Esophagus muscularis mucosa (tissue), 4 donors: ENCODE data around the gene CDKN2B-AS1. TPM values are rescaled to one million over a fixed set of nuclear protein-coding genes. Genes with fewer than 3 reads are reported as not detected.

Experiments
- DNase-seq: peaks from one replicate; pipeline ENCODE4 v3.0.0-alpha.2; 2017; ENCODE audit errors: extremely low spot score
- H3K27ac ChIP-seq, 4 donors: fragments of 200-600 bp; sonication (generic); replicated peaks in 1 of 4; 1 replicate in 3 of 4; 2 replicates in 1 of 4; pipeline ENCODE4 v1.5.1; 2016 to 2019; ENCODE audit warnings: mild to moderate bottlenecking in 1 of 4
- H3K27me3 ChIP-seq, 4 donors: fragments of 200-600 bp; sonication (generic); one replicate each; pipeline versions ENCODE4 v1.5.1 to v1.6.0; 2016 to 2019
- H3K36me3 ChIP-seq, 4 donors: fragments of 200-600 bp; sonication (generic); one replicate each; pipeline ENCODE4 v1.5.1; 2016 to 2019
- H3K4me1 ChIP-seq, 4 donors: fragments of 200-600 bp; sonication (generic); one replicate each; pipeline ENCODE4 v1.5.1; 2016 to 2019
- H3K4me3 ChIP-seq, 4 donors: fragments of 200-600 bp; sonication (generic); 1 replicate in 2 of 4; 2 replicates in 2 of 4; pipeline ENCODE4 v1.5.1; 2016 to 2019; ENCODE audit warnings: mild to moderate bottlenecking in 4 of 4, moderate library complexity in 1 of 4
- H3K9me3 ChIP-seq, 4 donors: fragments of 200-600 bp; sonication (generic); 1 replicate in 3 of 4; 2 replicates in 1 of 4; pipeline ENCODE4 v1.5.1; 2016 to 2019
- CTCF ChIP-seq, 3 experiments: fragments of 200-600 bp in 2 of 3; fragments of 450-650 bp in 1 of 3; sonication (generic) in 2 of 3; IDR thresholded peaks; one replicate each; pipeline ENCODE4 v1.5.1; 2017 to 2019; ENCODE audit warnings: antibody characterized with exemption in 3 of 3, mild to moderate bottlenecking in 2 of 3, moderate library complexity in 1 of 3
- EP300 ChIP-seq: sonication (generic); formaldehyde crosslinking; IDR thresholded peaks from one replicate; pipeline ENCODE4 v1.6.1; 2017; ENCODE audit warnings: antibody characterized with exemption
- POLR2A ChIP-seq: fragments of 450-650 bp; IDR thresholded peaks from one replicate; pipeline ENCODE4 v1.6.1; 2017; ENCODE audit warnings: antibody characterized with exemption, moderate library complexity, mild to moderate bottlenecking, low read depth
- POLR2AphosphoS5 ChIP-seq, 2 donors: sonication (generic); formaldehyde crosslinking; IDR thresholded peaks; one replicate each; pipeline ENCODE4 v1.6.1; 2017; ENCODE audit warnings: antibody characterized with exemption in 2 of 2
- WGBS: methylation state at CpG from one replicate; pipeline ENCODE4 v1.1.5; 2018; 5-methylcytosine and 5-hydroxymethylcytosine counted together
- intact Hi-C: fragments of 100-400 bp; cut with DNase I; formaldehyde crosslinking; loops from one replicate; pipeline ENCODE4 v1.15.1; 2023
- total RNA-seq, 4 donors: library from RNA; depleted of rRNA; stranded (reverse); fragments of >200 nt; gene quantifications; one replicate each; pipeline versions ENCODE4 v1.1.0 to v1.2.1, GENCODE V29; 2016

CDKN2B-AS1 gene
- total RNA-seq, 4 donors from 2014 or later = 0.52 to 1.3 (median 0.85) TPM

GRCh38 chr9:22060831-22061383 is 66.3 kb downstream of the CDKN2B-AS1 start:
- intact Hi-C loops = no loop called here
- Histone ChIP-seq H3K9me3 (no peaks in the 10 kb centered on the region), H3K27me3 (no peaks in the 10 kb centered on the region), H3K4me1 (peaks cover 0 to 8% (median 0%) of the 10 kb centered on the region in 4 donors), H3K27ac (no peak overlapping the region), H3K4me3 (no peak overlapping the region), H3K36me3 (no peaks in the 10 kb centered on the region)
- TF ChIP-seq EP300 (no peak), POLR2AphosphoS5 (IDR thresholded peaks at IDR 0.05) (peak; percentile 11 to 46)
- WGBS = 85% methylated on average over 4 of the region's 4 CpGs
- DNase-seq = peak; percentile 90

GRCh38 chr9:22064957-22065356 is 70.4 kb downstream of the CDKN2B-AS1 start:
- peak; percentile 55 for DNase-seq
- TF ChIP-seq POLR2AphosphoS5 (IDR thresholded peaks at IDR 0.05) (no peak), EP300 (no peak), POLR2A (no peak), CTCF (IDR thresholded peaks at IDR 0.05) (no peak)
- Histone ChIP-seq H3K4me3 (no peak overlapping the region), H3K27me3 (no peaks in the 10 kb centered on the region), H3K9me3 (no peaks in the 10 kb centered on the region), H3K27ac (no peak overlapping the region), H3K36me3 (no peaks in the 10 kb centered on the region), H3K4me1 (peaks cover 0 to 8% (median 0%) of the 10 kb centered on the region in 4 donors)
- WGBS = 57% methylated on average over 2 of the region's 2 CpGs
- intact Hi-C loops = no loop called here

GRCh38 chr9:22065431-22066200 is 71.0 kb downstream of the CDKN2B-AS1 start:
- TF ChIP-seq POLR2AphosphoS5 (IDR thresholded peaks at IDR 0.05) (no peak), EP300 (no peak), POLR2A (no peak), CTCF (IDR thresholded peaks at IDR 0.05) (no peak)
- peaks cover 0 to 8% (median 0%) of the 10 kb centered on the region in 4 donors for H3K4me1 ChIP-seq
- no peaks in the 10 kb centered on the region for H3K9me3 ChIP-seq
- no peaks in the 10 kb centered on the region for H3K27me3 ChIP-seq
- WGBS = 70% methylated on average over 4 of the region's 4 CpGs
- no peak overlapping the region for H3K27ac ChIP-seq
- intact Hi-C loops = no loop called here
- H3K36me3 ChIP-seq = no peaks in the 10 kb centered on the region
- H3K4me3 ChIP-seq = no peak overlapping the region
- DNase-seq = no peak

GRCh38 chr9:22067196-22067595 is 72.6 kb downstream of the CDKN2B-AS1 start:
- Histone ChIP-seq H3K36me3 (no peaks in the 10 kb centered on the region), H3K4me1 (peaks cover 0 to 8% (median 0%) of the 10 kb centered on the region in 4 donors), H3K4me3 (no peak overlapping the region), H3K9me3 (no peaks in the 10 kb centered on the region), H3K27ac (no peak overlapping the region), H3K27me3 (no peaks in the 10 kb centered on the region)
- WGBS = 68% methylated on average over 4 of the region's 4 CpGs
- intact Hi-C loops = no loop called here
- DNase-seq = no peak
- no peak for TF ChIP-seq POLR2A
- no peak for TF ChIP-seq EP300
- TF ChIP-seq CTCF (IDR thresholded peaks at IDR 0.05) = no peak
- no peak for TF ChIP-seq POLR2AphosphoS5 (IDR thresholded peaks at IDR 0.05)

GRCh38 chr9:22068369-22068768 is 73.8 kb downstream of the CDKN2B-AS1 start:
- DNase-seq = no peak
- 77% methylated on average over 8 of the region's 8 CpGs for WGBS
- Histone ChIP-seq H3K27ac (no peak overlapping the region), H3K9me3 (no peaks in the 10 kb centered on the region), H3K4me3 (no peak overlapping the region), H3K36me3 (no peaks in the 10 kb centered on the region), H3K27me3 (no peaks in the 10 kb centered on the region), H3K4me1 (peaks cover 0 to 8% (median 0%) of the 10 kb centered on the region in 4 donors)
- intact Hi-C loops = no loop called here
- TF ChIP-seq POLR2AphosphoS5 (IDR thresholded peaks at IDR 0.05) = no peak
- TF ChIP-seq POLR2A = no peak
- no peak for TF ChIP-seq CTCF (IDR thresholded peaks at IDR 0.05)
- no peak for TF ChIP-seq EP300
